Kidney epithelial cell (primary cell): Measurements from ENCODE around the gene EPHB2. TPM values are rescaled to one million over a fixed set of nuclear protein-coding genes. Genes with fewer than 3 reads are reported as not detected.

Source experiments
- DNase-seq: peaks from one replicate; pipeline ENCODE4 v3.0.0-alpha.2; 2010; ENCODE audit warnings: low read depth
- H3K27me3 ChIP-seq: 2 replicates; pipeline ENCODE4 v1.6.0; 2011; ENCODE audit warnings: low read length; ENCODE audit not compliant: control insufficient read depth, insufficient read depth
- H3K36me3 ChIP-seq: 2 replicates; pipeline ENCODE4 v1.5.1; 2011; ENCODE audit warnings: low read length; ENCODE audit not compliant: control insufficient read depth, insufficient read depth
- H3K4me3 ChIP-seq: 2 replicates; pipeline ENCODE4 v1.5.1; 2011; ENCODE audit warnings: low read depth, mild to moderate bottlenecking, control low read depth, low read length
- total RNA-seq: library from RNA; depleted of rRNA; stranded (reverse); fragments of >200 nt; gene quantifications from 2 replicates; pipeline ENCODE4 v1.2.3, GENCODE V29; 2015
- TF ChIP-seq, protein P1 (sequence below): IDR thresholded peaks from 2 replicates; pipeline ENCODE4 v1.5.1; 2011; ENCODE audit warnings: mild to moderate bottlenecking, moderate library complexity, low read length, control low read depth, inconsistent platforms; ENCODE audit not compliant: insufficient read depth, poor library complexity, severe bottlenecking

EPHB2 gene
- total RNA-seq, 1 donor from 2014 or later = 111 TPM

DNA sequence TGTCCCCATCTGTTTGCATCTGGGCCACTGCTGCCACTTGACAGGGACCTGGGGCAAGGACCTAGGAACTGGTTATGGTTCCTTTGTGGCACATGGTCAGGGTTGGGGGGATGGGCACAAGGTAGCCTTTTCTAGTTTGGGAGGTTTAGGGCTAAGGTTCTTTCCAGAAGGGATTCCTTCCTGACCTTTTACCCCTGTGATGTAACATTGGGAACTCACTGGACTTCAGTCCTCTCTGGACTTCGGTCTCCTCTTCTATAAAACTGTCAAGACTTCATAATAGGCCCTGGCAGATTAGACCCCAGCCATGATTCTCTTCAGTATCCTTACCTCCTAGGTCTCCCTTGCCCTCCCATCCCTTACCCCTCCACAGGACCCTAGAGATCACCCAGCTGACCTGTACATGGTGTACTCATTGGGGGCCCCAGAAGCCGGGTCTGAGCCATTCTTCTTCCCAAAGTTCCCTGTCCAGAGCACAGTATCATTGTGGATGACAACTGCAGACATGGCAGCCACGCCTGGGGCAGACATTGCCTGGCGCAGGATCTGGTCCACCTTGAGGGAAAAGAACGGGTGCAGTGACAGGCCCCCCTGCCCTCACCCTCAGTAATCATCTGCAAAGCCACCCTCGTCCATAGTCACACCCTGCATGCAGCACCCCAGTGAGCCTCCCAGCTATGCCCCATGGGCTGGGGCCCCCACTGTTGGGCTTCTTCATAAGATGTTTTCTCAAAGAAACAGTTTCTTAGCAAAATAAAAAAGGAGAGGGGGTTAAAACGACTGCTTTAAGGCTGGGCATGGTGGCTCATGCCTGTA, 249.1 kb downstream of the EPHB2 start:
- Histone ChIP-seq H3K27me3 (peaks cover 11% of the 10 kb centered on the region), H3K36me3 (no peaks in the 10 kb centered on the region), H3K4me3 (no peak overlapping the region)
- TF ChIP-seq, protein P1, sequence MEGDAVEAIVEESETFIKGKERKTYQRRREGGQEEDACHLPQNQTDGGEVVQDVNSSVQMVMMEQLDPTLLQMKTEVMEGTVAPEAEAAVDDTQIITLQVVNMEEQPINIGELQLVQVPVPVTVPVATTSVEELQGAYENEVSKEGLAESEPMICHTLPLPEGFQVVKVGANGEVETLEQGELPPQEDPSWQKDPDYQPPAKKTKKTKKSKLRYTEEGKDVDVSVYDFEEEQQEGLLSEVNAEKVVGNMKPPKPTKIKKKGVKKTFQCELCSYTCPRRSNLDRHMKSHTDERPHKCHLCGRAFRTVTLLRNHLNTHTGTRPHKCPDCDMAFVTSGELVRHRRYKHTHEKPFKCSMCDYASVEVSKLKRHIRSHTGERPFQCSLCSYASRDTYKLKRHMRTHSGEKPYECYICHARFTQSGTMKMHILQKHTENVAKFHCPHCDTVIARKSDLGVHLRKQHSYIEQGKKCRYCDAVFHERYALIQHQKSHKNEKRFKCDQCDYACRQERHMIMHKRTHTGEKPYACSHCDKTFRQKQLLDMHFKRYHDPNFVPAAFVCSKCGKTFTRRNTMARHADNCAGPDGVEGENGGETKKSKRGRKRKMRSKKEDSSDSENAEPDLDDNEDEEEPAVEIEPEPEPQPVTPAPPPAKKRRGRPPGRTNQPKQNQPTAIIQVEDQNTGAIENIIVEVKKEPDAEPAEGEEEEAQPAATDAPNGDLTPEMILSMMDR = no peak
- DNase-seq = no peak

DNA sequence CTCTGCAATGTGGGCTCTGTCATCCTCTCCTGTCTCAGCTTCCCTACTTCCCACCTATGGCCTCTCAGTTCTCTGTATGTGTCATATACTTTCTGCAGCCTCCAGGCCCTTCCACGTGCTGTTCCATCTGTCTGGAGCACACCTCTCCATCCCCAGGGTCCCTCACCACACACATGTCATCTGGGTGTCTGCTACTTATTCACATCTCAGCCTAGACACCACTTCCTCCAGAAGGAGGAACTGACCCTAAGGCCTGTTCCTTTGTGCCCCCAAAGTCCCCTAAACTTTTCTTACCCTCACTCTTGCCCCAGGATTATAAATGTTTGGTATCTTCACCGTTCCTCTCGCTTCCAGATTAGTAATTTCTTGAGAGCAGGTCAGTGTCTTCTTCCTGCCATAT, 251.9 kb downstream of the EPHB2 start:
- Histone ChIP-seq H3K4me3 (no peak overlapping the region), H3K27me3 (peaks cover 4% of the 10 kb centered on the region), H3K36me3 (no peaks in the 10 kb centered on the region)
- TF ChIP-seq, protein P1 = no peak
- DNase-seq = no peak

DNA sequence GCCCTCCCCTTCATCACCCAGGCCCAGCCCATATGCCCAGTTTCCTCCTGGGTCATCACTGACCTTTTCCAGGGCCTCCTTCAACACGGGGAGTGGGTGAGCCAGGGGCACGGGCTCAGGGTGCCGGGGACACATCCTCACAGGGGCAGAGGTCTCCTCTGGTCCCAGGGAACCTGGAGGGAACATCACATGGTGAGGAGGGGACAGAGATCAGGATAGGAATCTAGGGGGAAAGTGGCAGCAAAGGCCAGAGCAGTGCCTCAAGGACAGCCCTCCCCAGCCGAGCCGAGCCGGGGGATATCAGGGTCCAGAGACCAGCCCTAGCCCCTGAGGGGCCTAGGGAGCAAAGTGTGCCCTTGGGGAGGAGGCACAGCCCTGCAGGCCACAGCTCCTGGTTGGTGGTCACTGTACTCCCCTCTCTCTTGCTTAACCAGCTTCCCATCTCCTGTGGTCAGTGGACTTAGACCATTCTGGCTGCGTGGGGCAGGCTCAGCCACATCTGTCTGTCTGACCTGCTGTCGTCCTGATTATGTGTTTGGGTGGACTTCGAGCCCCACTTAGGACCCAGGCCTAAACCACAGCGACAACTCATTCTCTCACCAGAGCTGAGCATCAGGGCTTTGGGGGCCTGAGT, 252.5 kb downstream of the EPHB2 start:
- TF ChIP-seq, protein P1 = no peak
- DNase-seq = no peak
- Histone ChIP-seq H3K4me3 (no peak overlapping the region), H3K36me3 (no peaks in the 10 kb centered on the region), H3K27me3 (peaks cover 4% of the 10 kb centered on the region)

DNA sequence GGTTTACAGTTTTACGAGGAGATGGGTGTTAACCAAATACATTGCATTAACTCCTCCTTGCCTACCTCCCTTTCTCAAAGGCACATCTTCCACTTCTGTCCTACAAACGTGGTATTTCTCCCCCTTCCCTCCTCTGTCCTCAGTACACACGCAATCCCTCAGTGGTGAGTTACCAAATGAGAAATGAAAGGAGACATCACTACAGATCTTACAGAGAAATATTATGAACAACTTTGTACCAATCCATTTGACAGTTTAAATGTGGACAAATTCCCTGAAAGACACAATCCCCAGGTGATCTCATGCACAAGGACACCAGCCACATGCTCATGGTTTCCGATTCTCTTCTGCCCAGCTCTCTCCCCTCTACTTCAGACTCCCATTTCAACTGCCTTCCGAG, 255.7 kb downstream of the EPHB2 start:
- Histone ChIP-seq H3K4me3 (no peak overlapping the region), H3K27me3 (peaks cover 8% of the 10 kb centered on the region), H3K36me3 (no peaks in the 10 kb centered on the region)
- TF ChIP-seq, protein P1 = no peak
- no peak for DNase-seq

DNA sequence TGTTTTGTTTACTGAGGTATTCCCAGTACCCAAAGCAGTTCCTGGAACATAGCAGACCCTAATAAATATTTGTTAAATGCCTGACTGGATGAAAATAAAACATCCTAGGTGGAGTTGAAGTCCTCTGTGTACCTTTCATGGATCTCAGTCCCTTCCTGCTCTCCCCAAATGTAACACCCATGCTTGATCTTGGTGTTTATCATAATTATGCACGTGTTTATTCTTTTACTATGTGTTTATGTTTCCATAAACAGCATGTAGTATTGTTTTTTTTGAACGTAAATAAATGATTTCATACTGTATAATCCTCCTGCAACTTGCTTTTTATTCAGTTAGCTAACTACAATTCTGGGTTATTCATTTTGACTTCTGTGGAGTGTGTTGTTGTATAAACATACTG, 257.2 kb downstream of the EPHB2 start:
- TF ChIP-seq, protein P1 = no peak
- H3K27me3 ChIP-seq = peaks cover 6% of the 10 kb centered on the region
- no peaks in the 10 kb centered on the region for H3K36me3 ChIP-seq
- H3K4me3 ChIP-seq = no peak overlapping the region
- DNase-seq = no peak
